Measurements from ENCODE around the gene ERV3-1.
A peak's percentile ranks its signal among the peaks of the same experiment; 100 is the strongest.
"Not testable (repeated sequence)": the region's sequence is repeated elsewhere in the genome, so short reads cannot be mapped to it uniquely, and the experiment has no call there.

ERV3-1 gene

GRCh38 chr7:64999165-65000004, 7.1 kb downstream of the ERV3-1 start:
- DNase-seq, result no peak

- DNase-seq, result no peak
These were observed 7.7 kb downstream of the ERV3-1 start for GRCh38 chr7:64998865-64999164.

- DNase-seq, result no peak
These were observed 8.5 kb downstream of the ERV3-1 start for GRCh38 chr7:64997927-64998391.

- DNase-seq, result no peak
These were observed 9.2 kb downstream of the ERV3-1 start for GRCh38 chr7:64997164-64997908.

GRCh38 chr7:64996305-64996704, 10.2 kb downstream of the ERV3-1 start:
- DNase-seq, result no peak

GRCh38 chr7:64993901-64994300, 12.6 kb downstream of the ERV3-1 start:
- no peak for DNase-seq

- DNase-seq, result no peak
These were observed 13.5 kb downstream of the ERV3-1 start for GRCh38 chr7:64992971-64993370.

GRCh38 chr7:64990936-64991335, 15.6 kb downstream of the ERV3-1 start, which contains the start of gene ZNF117:
Gene ZNF117, minus strand, starts transcription at chr7:64991036.
- DNase-seq, result no peak

- DNase-seq, result no peak
These were observed 16.3 kb downstream of the ERV3-1 start for GRCh38 chr7:64990216-64990615.

- no peak for DNase-seq
These were observed 27.8 kb downstream of the ERV3-1 start for GRCh38 chr7:64978497-64979203.

GRCh38 chr7:64965594-64965993, 40.9 kb downstream of the ERV3-1 start:
- no peak for DNase-seq

GRCh38 chr7:64959072-64959747, 47.3 kb downstream of the ERV3-1 start:
- DNase-seq, result no peak

GRCh38 chr7:64951250-64951848, 55.1 kb downstream of the ERV3-1 start:
- peak; percentile 63 for DNase-seq

GRCh38 chr7:64950673-64951072, 55.8 kb downstream of the ERV3-1 start:
- DNase-seq, result not testable (repeated sequence)

GRCh38 chr7:64948774-64949173, 57.7 kb downstream of the ERV3-1 start:
- not testable (repeated sequence) for DNase-seq

GRCh38 chr7:64947252-64948000, 59.1 kb downstream of the ERV3-1 start:
- DNase-seq, result no peak

GRCh38 chr7:64946772-64947171, 59.7 kb downstream of the ERV3-1 start:
- no peak for DNase-seq

- DNase-seq, result no peak
These were observed 60.8 kb downstream of the ERV3-1 start for GRCh38 chr7:64945503-64946175.

GRCh38 chr7:64944667-64945502, 61.6 kb downstream of the ERV3-1 start:
- DNase-seq, result not testable (repeated sequence)
